Fibroblast of skin of right biceps (primary cell): ENCODE data around the gene MIEN1.
"Not testable (repeated sequence)": the region's sequence is repeated elsewhere in the genome, so short reads cannot be mapped to it uniquely, and the experiment has no call there.

Experiments used
- DNase-seq: peaks from one replicate; pipeline ENCODE4 v3.0.0-alpha.2; 2013

MIEN1 gene

GRCh38 chr17:39755554-39756379 lies 25.4 kb upstream of the MIEN1 start:
- peak; percentile 74 for DNase-seq

- no peak for DNase-seq
Observed at GRCh38 chr17:39754958-39755553, 24.7 kb upstream of the MIEN1 start.

- peak; percentile 85 for DNase-seq
Observed at GRCh38 chr17:39754161-39754957, 24.0 kb upstream of the MIEN1 start.

GRCh38 chr17:39753514-39754160 lies 23.3 kb upstream of the MIEN1 start:
- DNase-seq: peak; percentile 41

- DNase-seq: no peak
Observed at GRCh38 chr17:39752241-39752881, 22.0 kb upstream of the MIEN1 start.

GRCh38 chr17:39751637-39752036 lies 21.3 kb upstream of the MIEN1 start:
- DNase-seq: no peak

GRCh38 chr17:39751016-39751543 lies 20.7 kb upstream of the MIEN1 start:
- no peak for DNase-seq

GRCh38 chr17:39750131-39751015 lies 20.0 kb upstream of the MIEN1 start:
- DNase-seq: no peak

- DNase-seq: not testable (repeated sequence)
Observed at GRCh38 chr17:39748444-39749034, 18.2 kb upstream of the MIEN1 start.

GRCh38 chr17:39747745-39748144 lies 17.4 kb upstream of the MIEN1 start:
- DNase-seq: no peak

- no peak for DNase-seq
Observed at GRCh38 chr17:39746145-39746461, 15.8 kb upstream of the MIEN1 start.

- DNase-seq: no peak
Observed at GRCh38 chr17:39745335-39746144, 15.2 kb upstream of the MIEN1 start.

- no peak for DNase-seq
Observed at GRCh38 chr17:39744836-39745215, 14.5 kb upstream of the MIEN1 start.

- DNase-seq: no peak
Observed at GRCh38 chr17:39744075-39744835, 13.9 kb upstream of the MIEN1 start.

GRCh38 chr17:39742856-39743436 lies 12.6 kb upstream of the MIEN1 start:
- DNase-seq: no peak

GRCh38 chr17:39742126-39742855 lies 12.0 kb upstream of the MIEN1 start:
- no peak for DNase-seq

GRCh38 chr17:39740357-39741111 lies 10.2 kb upstream of the MIEN1 start:
- peak; percentile 83 for DNase-seq
